Activated T-cell treated with anti-CD3 and anti-CD28 coated beads, Interleukin-2, amount 50 U/mL, for 24 hours (primary cell): ENCODE results near the gene HNRNPUL1.
A peak's percentile ranks its signal among the peaks of the same experiment; 100 is the strongest.

Source experiments
- DNase-seq: peaks from one replicate; pipeline ENCODE4 v3.0.0-alpha.2; 2020
- H3K27ac Mint-ChIP-seq: 2 replicates; pipeline ENCODE4 v1.8.0; 2020; ENCODE audit warnings: mild to moderate bottlenecking, mixed read lengths
- H3K27me3 Mint-ChIP-seq: 2 replicates; pipeline ENCODE4 v1.8.0; 2020; ENCODE audit warnings: mixed read lengths
- H3K36me3 Mint-ChIP-seq: 2 replicates; pipeline ENCODE4 v1.8.0; 2020; ENCODE audit warnings: low read depth, mixed read lengths
- H3K4me1 Mint-ChIP-seq: 2 replicates; pipeline ENCODE4 v1.8.0; 2020; ENCODE audit warnings: low read depth, mixed read lengths
- H3K4me3 Mint-ChIP-seq: 2 replicates; pipeline ENCODE4 v1.8.0; 2020; ENCODE audit warnings: mild to moderate bottlenecking, moderate library complexity, mixed read lengths
- H3K9me3 Mint-ChIP-seq: 2 replicates; pipeline ENCODE4 v1.8.0; 2020; ENCODE audit warnings: mixed read lengths

Gene HNRNPUL1

GRCh38 chr19:41305927-41306793 lies 42.0 kb downstream of the HNRNPUL1 start:
- peaks cover 90% of the 10 kb centered on the region for H3K36me3 Mint-ChIP-seq
- peaks cover 89% of the 10 kb centered on the region for H3K4me1 Mint-ChIP-seq
- H3K9me3 Mint-ChIP-seq: no peaks in the 10 kb centered on the region
- peak overlapping the region; percentile 99 for H3K27ac Mint-ChIP-seq
- no peak for DNase-seq
- peak overlapping the region; percentile 52 for H3K4me3 Mint-ChIP-seq
- H3K27me3 Mint-ChIP-seq: no peaks in the 10 kb centered on the region

- Mint-ChIP-seq H3K27ac (peak overlapping the region; percentile 99), H3K27me3 (no peaks in the 10 kb centered on the region), H3K4me1 (peaks cover 89% of the 10 kb centered on the region), H3K9me3 (no peaks in the 10 kb centered on the region), H3K4me3 (peak overlapping the region; percentile 52), H3K36me3 (peaks cover 88% of the 10 kb centered on the region)
- no peak for DNase-seq
Observed at GRCh38 chr19:41307090-41307875, 43.1 kb downstream of the HNRNPUL1 start.

- DNase-seq: no peak
- peak overlapping the region; percentile 99 for H3K27ac Mint-ChIP-seq
- no peaks in the 10 kb centered on the region for H3K9me3 Mint-ChIP-seq
- H3K4me1 Mint-ChIP-seq: peaks cover 87% of the 10 kb centered on the region
- H3K4me3 Mint-ChIP-seq: peak overlapping the region; percentile 96
- peaks cover 88% of the 10 kb centered on the region for H3K36me3 Mint-ChIP-seq
- H3K27me3 Mint-ChIP-seq: no peaks in the 10 kb centered on the region
Observed at GRCh38 chr19:41307954-41308449, 43.8 kb downstream of the HNRNPUL1 start.

DNA sequence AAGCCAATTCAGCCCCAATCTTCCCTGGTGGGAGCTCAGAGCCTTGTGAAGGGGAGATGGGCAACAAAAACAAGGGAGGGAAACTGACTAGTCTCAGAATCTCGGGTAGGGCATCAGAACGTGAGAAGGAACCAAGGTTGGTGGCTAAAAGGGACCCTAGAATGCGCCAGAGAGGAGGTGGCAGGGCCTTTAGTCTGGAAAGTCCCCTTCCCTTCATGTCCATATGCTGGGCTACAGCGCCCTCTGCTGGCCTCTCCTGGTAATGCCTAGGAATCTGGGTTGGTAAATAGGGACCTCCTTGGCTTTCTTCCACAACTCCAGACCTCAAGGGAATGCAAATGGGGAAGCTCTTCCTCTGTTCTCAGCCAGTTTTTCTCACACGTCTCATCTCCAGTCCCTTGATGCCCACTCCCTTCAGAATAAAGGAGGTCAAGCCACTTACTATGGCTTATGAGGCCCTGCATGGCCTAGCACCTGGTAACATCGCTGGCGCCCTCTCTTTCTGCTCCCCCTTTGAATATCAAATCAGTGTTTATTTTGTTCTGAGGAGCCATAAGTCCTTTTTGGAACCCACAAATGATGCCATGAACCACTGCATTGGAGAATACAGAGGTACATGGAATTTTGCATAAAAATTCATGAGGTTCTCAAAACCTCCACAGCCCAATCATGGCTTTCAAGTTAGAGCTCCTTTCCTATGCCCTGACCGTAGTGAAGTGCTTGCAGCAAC lies 44.4 kb downstream of the HNRNPUL1 start:
- peak overlapping the region; percentile 99 for H3K27ac Mint-ChIP-seq
- peaks cover 87% of the 10 kb centered on the region for H3K4me1 Mint-ChIP-seq
- peak; percentile 97 for DNase-seq
- peak overlapping the region; percentile 96 for H3K4me3 Mint-ChIP-seq
- H3K27me3 Mint-ChIP-seq: no peaks in the 10 kb centered on the region
- peaks cover 88% of the 10 kb centered on the region for H3K36me3 Mint-ChIP-seq
- no peaks in the 10 kb centered on the region for H3K9me3 Mint-ChIP-seq

DNA sequence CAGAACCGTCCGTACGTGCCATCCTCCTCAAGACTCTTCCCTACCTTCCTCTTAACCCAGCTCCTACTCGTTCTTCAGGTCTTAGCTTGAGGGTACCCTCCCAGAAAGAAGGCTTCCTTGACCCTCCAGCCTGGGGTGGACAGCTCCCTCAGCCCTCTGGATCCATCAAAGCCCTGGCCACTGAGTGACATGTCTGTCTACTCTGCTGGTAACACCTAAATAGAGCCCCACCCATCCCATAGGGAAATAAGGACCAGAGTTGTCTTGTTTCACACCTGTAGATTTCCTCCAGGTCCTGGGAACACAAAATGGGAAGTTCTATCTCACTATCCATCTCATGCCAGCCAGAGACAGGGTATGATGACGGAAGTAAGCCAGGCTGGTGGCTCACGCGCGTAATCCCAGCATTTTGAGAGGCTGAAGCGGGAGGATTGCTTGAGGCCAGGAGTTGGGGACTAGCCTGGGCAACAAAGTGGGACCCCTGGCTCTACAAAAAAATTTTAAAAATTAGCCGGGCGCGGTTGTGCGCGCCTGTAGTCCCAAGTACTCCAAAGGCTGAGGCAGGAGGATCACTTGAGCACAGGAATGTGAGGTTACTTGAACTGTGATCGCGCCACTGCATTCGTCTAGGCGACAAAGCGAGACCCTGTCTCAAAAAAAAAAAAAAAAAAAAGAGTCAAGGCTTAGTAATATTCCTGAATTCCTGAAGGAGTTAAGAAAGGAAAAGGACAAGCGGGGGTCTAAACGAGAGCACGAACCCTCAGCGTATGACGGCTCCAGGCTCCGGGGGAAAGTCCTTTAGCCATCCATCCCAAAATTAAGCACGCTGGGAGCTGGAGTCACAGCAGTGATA lies 45.2 kb downstream of the HNRNPUL1 start:
- no peak for DNase-seq
- Mint-ChIP-seq H3K36me3 (peaks cover 88% of the 10 kb centered on the region), H3K4me3 (peak overlapping the region; percentile 96), H3K27me3 (no peaks in the 10 kb centered on the region), H3K27ac (peak overlapping the region; percentile 99), H3K4me1 (peaks cover 81% of the 10 kb centered on the region), H3K9me3 (no peaks in the 10 kb centered on the region)

- Mint-ChIP-seq H3K27me3 (no peaks in the 10 kb centered on the region), H3K36me3 (peaks cover 83% of the 10 kb centered on the region), H3K4me1 (peaks cover 75% of the 10 kb centered on the region), H3K9me3 (no peaks in the 10 kb centered on the region), H3K27ac (peak within 1 kb of the TSS; percentile 99), H3K4me3 (peak within 1 kb of the TSS; percentile 96)
- peak; percentile 95 for DNase-seq
Observed at GRCh38 chr19:41310033-41310831, 46.1 kb downstream of the HNRNPUL1 start, which contains the start of gene CCDC97. TSS of gene CCDC97 (plus strand) at chr19:41310172. CDS start at chr19:41310311, 139 bp downstream.

DNA sequence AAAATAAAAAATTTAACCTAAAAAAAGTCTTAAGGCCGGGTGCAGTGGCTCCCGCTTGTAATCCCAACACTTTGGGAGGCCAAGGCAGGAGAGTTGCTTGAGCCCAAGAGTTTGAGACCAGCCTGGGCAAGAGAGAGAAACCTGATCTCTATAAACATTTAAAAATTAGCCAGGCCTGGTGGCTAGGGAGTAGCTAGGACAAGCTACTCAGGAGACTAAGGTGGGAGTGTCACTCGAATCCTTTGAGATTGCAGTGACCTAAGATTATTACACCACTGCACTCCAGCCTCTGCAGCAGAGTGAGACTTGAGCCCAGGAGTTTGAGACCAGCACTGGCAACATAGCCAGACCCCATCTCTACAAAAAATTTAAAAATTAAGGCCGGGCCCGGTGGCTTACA lies 46.9 kb downstream of the HNRNPUL1 start:
- DNase-seq: no peak
- peak overlapping the region; percentile 96 for H3K4me3 Mint-ChIP-seq
- peak overlapping the region; percentile 99 for H3K27ac Mint-ChIP-seq
- peaks cover 69% of the 10 kb centered on the region for H3K4me1 Mint-ChIP-seq
- H3K9me3 Mint-ChIP-seq: no peaks in the 10 kb centered on the region
- H3K27me3 Mint-ChIP-seq: no peaks in the 10 kb centered on the region
- H3K36me3 Mint-ChIP-seq: peaks cover 79% of the 10 kb centered on the region

DNA sequence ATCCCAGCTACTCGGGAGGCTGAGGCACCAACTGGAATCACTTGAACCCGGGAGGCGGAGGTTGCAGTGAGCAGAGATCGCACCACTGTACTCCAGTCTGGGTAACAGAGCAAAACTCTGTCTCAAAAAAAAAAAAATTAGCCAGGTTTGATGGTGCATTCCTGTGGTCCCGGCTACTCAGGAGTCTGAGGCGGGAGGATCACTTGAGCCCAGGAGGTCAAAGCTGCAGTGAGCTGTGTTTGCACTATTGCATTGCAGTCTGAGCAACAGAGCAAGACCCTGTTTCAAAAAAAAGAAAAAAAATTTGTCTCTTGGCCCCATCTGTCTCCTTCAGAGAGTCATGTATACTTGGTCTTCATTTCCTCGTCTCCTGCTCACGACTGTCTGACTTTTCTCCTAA lies 47.4 kb downstream of the HNRNPUL1 start:
- peak overlapping the region; percentile 96 for H3K4me3 Mint-ChIP-seq
- H3K9me3 Mint-ChIP-seq: no peaks in the 10 kb centered on the region
- no peak for DNase-seq
- H3K27ac Mint-ChIP-seq: peak overlapping the region; percentile 99
- no peaks in the 10 kb centered on the region for H3K27me3 Mint-ChIP-seq
- H3K4me1 Mint-ChIP-seq: peaks cover 64% of the 10 kb centered on the region
- peaks cover 79% of the 10 kb centered on the region for H3K36me3 Mint-ChIP-seq

GRCh38 chr19:41316306-41316920 lies 52.2 kb downstream of the HNRNPUL1 start:
- Mint-ChIP-seq H3K4me3 (no peak overlapping the region), H3K27ac (peak overlapping the region; percentile 30), H3K27me3 (no peaks in the 10 kb centered on the region), H3K9me3 (no peaks in the 10 kb centered on the region), H3K36me3 (peaks cover 88% of the 10 kb centered on the region), H3K4me1 (peaks cover 32% of the 10 kb centered on the region)
- no peak for DNase-seq

DNA sequence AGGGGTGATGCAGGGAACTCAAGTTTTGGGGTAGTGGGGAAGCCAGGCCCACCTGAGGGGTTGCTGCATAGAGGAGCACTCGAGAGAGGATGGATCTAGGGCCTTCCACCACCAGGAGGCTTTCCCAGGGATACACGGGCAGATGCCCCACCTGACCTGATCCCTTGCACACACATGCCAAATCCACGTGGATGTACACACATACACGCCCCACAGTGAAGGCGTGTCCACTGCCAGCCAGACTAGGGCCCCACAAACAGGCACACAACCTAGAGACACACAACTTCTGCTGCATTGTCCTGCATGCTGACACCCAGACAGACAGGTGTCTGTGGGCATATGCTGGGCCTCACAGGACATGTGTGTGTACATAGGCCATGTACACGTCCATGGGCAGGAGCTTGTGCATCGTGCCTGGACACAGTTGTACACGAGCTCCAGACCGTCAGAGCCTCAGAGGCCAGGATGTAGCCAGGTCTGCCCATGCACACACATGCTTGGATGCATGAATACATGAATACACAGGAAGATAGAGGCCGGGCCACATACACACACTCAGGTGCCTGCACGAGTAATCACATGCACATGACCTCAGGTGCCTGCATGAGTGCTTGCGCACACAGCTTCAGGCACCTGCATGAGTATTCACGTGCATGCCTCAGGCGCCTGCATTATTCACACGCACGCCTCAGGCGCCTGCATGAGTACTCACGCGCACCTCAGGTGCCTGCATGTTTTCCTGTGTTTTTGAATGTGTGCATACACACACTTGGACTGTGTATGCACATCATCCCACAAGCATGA lies 54.7 kb downstream of the HNRNPUL1 start:
- H3K36me3 Mint-ChIP-seq: peaks cover 87% of the 10 kb centered on the region

GRCh38 chr19:41319500-41320184 lies 55.5 kb downstream of the HNRNPUL1 start:
- peaks cover 34% of the 10 kb centered on the region for H3K4me1 Mint-ChIP-seq
- DNase-seq: no peak
- peak overlapping the region; percentile 87 for H3K27ac Mint-ChIP-seq
- no peaks in the 10 kb centered on the region for H3K9me3 Mint-ChIP-seq
- H3K4me3 Mint-ChIP-seq: no peak overlapping the region
- no peaks in the 10 kb centered on the region for H3K27me3 Mint-ChIP-seq
- H3K36me3 Mint-ChIP-seq: peaks cover 87% of the 10 kb centered on the region

More for the DNA sequence above, 54.7 kb downstream of the HNRNPUL1 start:
- Mint-ChIP-seq H3K27me3 (no peaks in the 10 kb centered on the region), H3K27ac (peak overlapping the region; percentile 87), H3K4me1 (peaks cover 31% of the 10 kb centered on the region), H3K4me3 (no peak overlapping the region), H3K9me3 (no peaks in the 10 kb centered on the region)
- DNase-seq: no peak

- Mint-ChIP-seq H3K4me3 (no peak overlapping the region), H3K9me3 (no peaks in the 10 kb centered on the region), H3K27ac (peak overlapping the region; percentile 87), H3K27me3 (no peaks in the 10 kb centered on the region), H3K36me3 (peaks cover 89% of the 10 kb centered on the region), H3K4me1 (peaks cover 38% of the 10 kb centered on the region)
- DNase-seq: no peak
Observed at GRCh38 chr19:41320185-41320518, 56.0 kb downstream of the HNRNPUL1 start.
